ENCODE results near the gene SHC2. TPM values are rescaled to one million over a fixed set of nuclear protein-coding genes. Genes with fewer than 3 reads are reported as not detected.
A peak's percentile ranks its signal among the peaks of the same experiment; 100 is the strongest.
"Not testable (repeated sequence)": the region's sequence is repeated elsewhere in the genome, so short reads cannot be mapped to it uniquely, and the experiment has no call there.

The SHC2 gene
- total RNA-seq, 2 donors from 2014 or later, result 1.9 to 2.5 TPM

- H3K36me3 Mint-ChIP-seq (ENCODE audit: insufficient read depth in 2 of 2), result peaks cover 0 to 3% of the 10 kb centered on the region in 2 donors
- no peak for DNase-seq
- H3K27ac Mint-ChIP-seq, result no peak overlapping the region
Observed at GRCh38 chr19:383040-383439, 77.8 kb downstream of the SHC2 start.

GRCh38 chr19:382578-382977 is 78.3 kb downstream of the SHC2 start:
- H3K36me3 Mint-ChIP-seq (ENCODE audit: insufficient read depth in 2 of 2); H3K9me3 Mint-ChIP-seq: not testable (repeated sequence)
- Mint-ChIP-seq H3K27ac (peak overlapping the region; percentile 64), H3K4me1 (ENCODE audit: low read depth) (peaks cover 40% of the 10 kb centered on the region), H3K27me3 (ENCODE audit: low read depth) (peaks cover 43% of the 10 kb centered on the region), H3K4me3 (peak overlapping the region; percentile 67 to 79)
- peak; percentile 88 to 91 for ATAC-seq (replicated peaks in 1 of 2)
- peak; percentile 47 to 58 for DNase-seq

More at GRCh38 chr19:383040-383439, 77.8 kb downstream of the SHC2 start:
- Mint-ChIP-seq H3K27me3 (ENCODE audit: low read depth) (peaks cover 45% of the 10 kb centered on the region), H3K4me1 (ENCODE audit: low read depth) (peaks cover 36% of the 10 kb centered on the region), H3K4me3 (peak overlapping the region; percentile 79 to 81), H3K9me3 (peaks cover 1 to 4% of the 10 kb centered on the region in 2 donors)
- ATAC-seq (replicated peaks in 1 of 2), result no peak

GRCh38 chr19:381901-382300 is 78.9 kb downstream of the SHC2 start:
- peak in 1 of 2 donors; percentile 36 for DNase-seq
- peaks cover 37% of the 10 kb centered on the region for H3K27me3 Mint-ChIP-seq (ENCODE audit: low read depth)
- H3K36me3 Mint-ChIP-seq (ENCODE audit: insufficient read depth in 2 of 2); H3K9me3 Mint-ChIP-seq; H3K27ac Mint-ChIP-seq; ATAC-seq (replicated peaks in 1 of 2): not testable (repeated sequence)
- H3K4me3 Mint-ChIP-seq, result peak overlapping the region; percentile 1 to 49
- peaks cover 40% of the 10 kb centered on the region for H3K4me1 Mint-ChIP-seq (ENCODE audit: low read depth)

GRCh38 chr19:380618-381219 is 80.1 kb downstream of the SHC2 start:
- Mint-ChIP-seq H3K27me3 (ENCODE audit: low read depth) (peaks cover 25% of the 10 kb centered on the region), H3K27ac (peak overlapping the region; percentile 12), H3K4me1 (ENCODE audit: low read depth) (peaks cover 40% of the 10 kb centered on the region)
- H3K36me3 Mint-ChIP-seq (ENCODE audit: insufficient read depth in 2 of 2); H3K4me3 Mint-ChIP-seq; H3K9me3 Mint-ChIP-seq; DNase-seq: not testable (repeated sequence)
- ATAC-seq (replicated peaks in 1 of 2), result peak; percentile 32 to 33

GRCh38 chr19:379796-380195 is 81.0 kb downstream of the SHC2 start:
- H3K36me3 Mint-ChIP-seq (ENCODE audit: insufficient read depth in 2 of 2), result peaks cover 0 to 3% of the 10 kb centered on the region in 2 donors
- H3K4me1 Mint-ChIP-seq (ENCODE audit: low read depth), result peaks cover 39% of the 10 kb centered on the region
- ATAC-seq (replicated peaks in 1 of 2) (no peak), DNase-seq (no peak)
- H3K4me3 Mint-ChIP-seq, result no peak overlapping the region
- peaks cover 1 to 4% of the 10 kb centered on the region in 2 donors for H3K9me3 Mint-ChIP-seq
- H3K27ac Mint-ChIP-seq, result no peak overlapping the region
- peaks cover 25% of the 10 kb centered on the region for H3K27me3 Mint-ChIP-seq (ENCODE audit: low read depth)

- Mint-ChIP-seq H3K27me3 (ENCODE audit: low read depth) (peaks cover 14% of the 10 kb centered on the region), H3K4me1 (ENCODE audit: low read depth) (peaks cover 28% of the 10 kb centered on the region), H3K36me3 (ENCODE audit: insufficient read depth in 2 of 2) (peaks cover 0 to 3% of the 10 kb centered on the region in 2 donors), H3K4me3 (no peak overlapping the region), H3K27ac (no peak overlapping the region), H3K9me3 (peaks cover 1 to 4% of the 10 kb centered on the region in 2 donors)
- DNase-seq (no peak), ATAC-seq (replicated peaks in 1 of 2) (no peak)
Observed at GRCh38 chr19:378706-379105, 82.1 kb downstream of the SHC2 start.

GRCh38 chr19:377801-378581 is 82.8 kb downstream of the SHC2 start:
- no peak overlapping the region for H3K4me3 Mint-ChIP-seq
- no peak for DNase-seq
- peaks cover 0 to 3% of the 10 kb centered on the region in 2 donors for H3K36me3 Mint-ChIP-seq (ENCODE audit: insufficient read depth in 2 of 2)
- ATAC-seq (replicated peaks in 1 of 2), result no peak
- H3K9me3 Mint-ChIP-seq, result peaks cover 1 to 2% of the 10 kb centered on the region in 2 donors
- H3K4me1 Mint-ChIP-seq (ENCODE audit: low read depth), result peaks cover 21% of the 10 kb centered on the region
- no peak overlapping the region for H3K27ac Mint-ChIP-seq
- H3K27me3 Mint-ChIP-seq (ENCODE audit: low read depth), result peaks cover 7% of the 10 kb centered on the region

- Mint-ChIP-seq H3K27me3 (ENCODE audit: low read depth) (peaks cover 8% of the 10 kb centered on the region), H3K4me1 (ENCODE audit: low read depth) (peaks cover 10% of the 10 kb centered on the region), H3K36me3 (ENCODE audit: insufficient read depth in 2 of 2) (no peaks in the 10 kb centered on the region), H3K27ac (no peak overlapping the region), H3K9me3 (peaks cover 0 to 1% of the 10 kb centered on the region in 2 donors), H3K4me3 (no peak overlapping the region)
- ATAC-seq (replicated peaks in 1 of 2) (no peak), DNase-seq (no peak)
Observed at GRCh38 chr19:376111-376470, 84.7 kb downstream of the SHC2 start.

- Mint-ChIP-seq H3K4me3 (no peak overlapping the region), H3K27me3 (ENCODE audit: low read depth) (peaks cover 8% of the 10 kb centered on the region), H3K36me3 (ENCODE audit: insufficient read depth in 2 of 2) (no peaks in the 10 kb centered on the region), H3K9me3 (peaks cover 0 to under 1% of the 10 kb centered on the region in 2 donors), H3K27ac (no peak overlapping the region), H3K4me1 (ENCODE audit: low read depth) (peaks cover 7% of the 10 kb centered on the region)
- ATAC-seq (replicated peaks in 1 of 2), result no peak
- DNase-seq, result no peak
Observed at GRCh38 chr19:375395-376110, 85.3 kb downstream of the SHC2 start.

GRCh38 chr19:374886-375235 is 86.0 kb downstream of the SHC2 start:
- H3K9me3 Mint-ChIP-seq, result no peaks in the 10 kb centered on the region
- no peak overlapping the region for H3K4me3 Mint-ChIP-seq
- ATAC-seq (replicated peaks in 1 of 2) (no peak), DNase-seq (no peak)
- H3K4me1 Mint-ChIP-seq (ENCODE audit: low read depth), result peaks cover 4% of the 10 kb centered on the region
- H3K36me3 Mint-ChIP-seq (ENCODE audit: insufficient read depth in 2 of 2), result no peaks in the 10 kb centered on the region
- no peak overlapping the region for H3K27ac Mint-ChIP-seq
- peaks cover 10% of the 10 kb centered on the region for H3K27me3 Mint-ChIP-seq (ENCODE audit: low read depth)

- Mint-ChIP-seq H3K36me3 (ENCODE audit: insufficient read depth in 2 of 2) (no peaks in the 10 kb centered on the region), H3K27me3 (ENCODE audit: low read depth) (peaks cover 13% of the 10 kb centered on the region), H3K4me3 (no peak overlapping the region), H3K9me3 (no peaks in the 10 kb centered on the region), H3K4me1 (ENCODE audit: low read depth) (peaks cover 4% of the 10 kb centered on the region), H3K27ac (no peak overlapping the region)
- no peak for DNase-seq
- no peak for ATAC-seq (replicated peaks in 1 of 2)
Observed at GRCh38 chr19:374183-374885, 86.5 kb downstream of the SHC2 start.

- ATAC-seq (replicated peaks in 1 of 2) (no peak), DNase-seq (no peak)
- no peak overlapping the region for H3K4me3 Mint-ChIP-seq
Observed at GRCh38 chr19:373391-374182, 87.2 kb downstream of the SHC2 start.

More at GRCh38 chr19:373391-374182, 87.2 kb downstream of the SHC2 start:
- no peaks in the 10 kb centered on the region for H3K9me3 Mint-ChIP-seq
- peaks cover 4% of the 10 kb centered on the region for H3K4me1 Mint-ChIP-seq (ENCODE audit: low read depth)
- H3K27ac Mint-ChIP-seq, result no peak overlapping the region
- peaks cover 13% of the 10 kb centered on the region for H3K27me3 Mint-ChIP-seq (ENCODE audit: low read depth)
- no peaks in the 10 kb centered on the region for H3K36me3 Mint-ChIP-seq (ENCODE audit: insufficient read depth in 2 of 2)
